Stimulated activated CD8-positive, alpha-beta memory T cell treated with anti-CD3 and anti-CD28 coated beads, Interleukin-2, amount 100 ng/mL, for 48 hours (primary cell): ENCODE measurements around the gene SAMD11.
"Not testable (repeated sequence)": the region's sequence is repeated elsewhere in the genome, so short reads cannot be mapped to it uniquely, and the experiment has no call there.

Experiments used
- DNase-seq, 2 donors: peaks; one replicate each; pipeline ENCODE4 v3.0.0-alpha.2; 2020; ENCODE audit warnings: low read depth in 2 of 2

SAMD11 gene

DNA sequence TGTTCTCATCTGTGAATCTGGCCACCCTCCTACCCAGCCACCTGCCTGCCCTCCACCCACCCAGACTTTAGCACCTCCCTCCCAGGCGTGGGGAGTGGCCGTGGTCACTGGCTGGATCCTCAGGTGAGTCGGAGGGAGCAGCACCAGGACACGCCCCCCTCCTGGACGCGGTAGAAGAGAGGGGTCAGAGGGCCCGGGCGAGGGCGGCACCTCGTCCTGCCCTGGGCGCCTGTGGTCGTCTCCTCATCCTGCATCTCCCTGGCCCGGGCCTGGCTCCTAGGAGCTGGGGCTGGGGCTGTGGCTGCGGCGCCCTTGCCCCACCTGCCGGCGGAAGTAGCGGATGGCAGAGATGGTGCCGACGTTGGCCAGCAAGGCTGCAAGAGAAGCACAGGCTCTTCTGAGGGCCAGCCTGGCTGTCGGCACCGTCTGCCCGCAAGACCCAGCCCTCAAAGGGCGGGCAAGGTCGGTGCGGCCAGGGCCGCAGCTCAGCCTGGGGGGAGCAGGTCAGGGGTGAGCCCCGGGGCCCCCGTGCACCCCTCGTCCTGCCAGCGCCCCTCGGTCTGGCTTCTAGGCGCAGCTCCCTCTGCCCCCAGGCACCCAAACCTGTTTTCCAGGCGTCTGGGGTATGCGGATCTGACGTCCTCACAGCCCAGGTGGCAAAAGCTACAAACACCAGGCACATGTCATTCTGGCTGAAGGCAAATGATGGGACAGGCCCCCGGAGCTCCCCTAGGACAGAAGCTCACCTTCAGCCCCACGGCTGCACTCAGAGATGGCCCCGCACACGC, 52.4 kb downstream of the SAMD11 start:
- DNase-seq, result peak; percentile 43 to 48

GRCh38 chr1:976791-977190, 53.1 kb downstream of the SAMD11 start:
- not testable (repeated sequence) for DNase-seq

GRCh38 chr1:978069-978834, 54.5 kb downstream of the SAMD11 start:
- DNase-seq, result no peak

DNA sequence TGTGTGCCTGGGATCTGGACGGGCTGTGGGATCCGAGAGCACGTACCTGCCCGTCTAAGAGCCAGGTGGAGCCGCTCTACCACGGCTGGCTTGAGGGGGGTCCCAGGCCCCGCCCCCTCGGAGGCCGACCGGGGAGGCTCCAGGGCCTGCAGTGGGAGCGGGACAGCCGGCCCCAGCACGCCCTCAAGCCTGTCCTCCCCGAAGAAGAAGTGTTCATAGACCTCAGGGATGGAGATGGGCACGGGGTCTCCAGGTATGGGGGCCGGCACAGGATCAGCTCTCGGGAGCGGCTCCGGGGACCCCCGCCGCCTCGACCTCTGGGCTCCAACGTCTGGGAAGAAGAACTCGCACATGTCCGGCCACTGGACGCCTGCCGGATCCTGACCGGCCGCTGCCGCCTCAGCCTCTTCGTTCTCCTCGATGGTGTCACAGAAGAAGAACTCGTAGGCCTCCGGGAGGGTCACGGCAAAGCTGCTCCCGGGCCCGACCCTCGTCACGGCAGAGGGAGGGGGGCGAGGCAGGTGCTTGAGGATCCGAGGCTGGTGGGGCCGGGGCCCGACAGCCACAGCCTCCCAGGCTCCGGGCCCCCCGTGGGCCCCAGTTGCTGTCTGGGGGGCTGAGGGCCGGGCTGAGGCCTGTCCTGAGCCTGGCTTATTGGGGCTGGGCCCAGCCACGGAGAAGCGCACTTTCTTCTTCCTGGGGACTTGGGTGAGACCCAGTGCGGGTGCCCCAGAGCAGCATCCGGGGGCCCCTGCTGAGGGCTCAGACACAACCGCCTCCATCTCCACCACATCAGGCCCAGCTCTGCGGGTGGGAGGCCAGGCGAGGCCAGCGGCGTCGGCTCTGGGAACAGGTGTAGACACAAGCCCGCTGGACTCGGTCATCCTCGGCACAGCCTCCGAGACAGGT, 55.4 kb downstream of the SAMD11 start:
- DNase-seq, result no peak

GRCh38 chr1:979744-980072, 56.0 kb downstream of the SAMD11 start:
- DNase-seq, result no peak

GRCh38 chr1:980137-980571, 56.4 kb downstream of the SAMD11 start:
- no peak for DNase-seq

GRCh38 chr1:980602-981395, 57.1 kb downstream of the SAMD11 start:
- DNase-seq, result no peak

- DNase-seq, result no peak
These were observed 57.8 kb downstream of the SAMD11 start for GRCh38 chr1:981491-981954.

DNA sequence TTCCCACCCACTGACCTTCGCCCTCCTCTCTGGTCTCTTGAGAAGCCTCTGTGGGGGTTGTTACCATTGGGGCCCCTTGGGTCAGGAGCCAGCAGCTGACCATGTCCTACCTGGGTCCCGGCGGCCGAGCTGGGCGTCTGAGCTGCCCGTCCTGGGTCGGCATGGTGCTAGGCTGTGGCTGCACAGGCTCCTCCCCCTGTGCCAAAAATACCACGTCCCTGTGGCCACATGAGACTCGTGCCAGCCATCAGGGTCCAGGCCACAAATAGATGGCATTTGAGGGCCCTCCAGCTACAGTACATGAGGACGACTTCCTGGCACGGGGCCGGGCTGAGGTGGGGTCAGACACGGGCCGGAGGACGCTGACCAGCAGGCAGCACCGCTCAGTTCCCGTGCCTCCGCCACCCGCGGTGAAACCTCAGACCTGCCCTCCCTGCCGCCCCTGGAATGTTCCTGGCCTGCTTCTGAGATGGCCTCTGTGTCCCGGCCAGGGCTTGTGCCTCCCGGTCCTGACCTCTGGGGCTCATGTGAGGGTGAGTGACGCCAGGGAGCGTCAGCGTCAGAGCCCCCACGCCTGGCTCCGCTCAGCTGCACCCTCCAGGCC, 58.3 kb downstream of the SAMD11 start, which contains the start of gene PERM1:
Gene PERM1, minus strand, starts transcription at position 139 of the 604 bp plus-strand sequence. CDS start 1,064 bp downstream, outside the sequence.
- no peak for DNase-seq

DNA sequence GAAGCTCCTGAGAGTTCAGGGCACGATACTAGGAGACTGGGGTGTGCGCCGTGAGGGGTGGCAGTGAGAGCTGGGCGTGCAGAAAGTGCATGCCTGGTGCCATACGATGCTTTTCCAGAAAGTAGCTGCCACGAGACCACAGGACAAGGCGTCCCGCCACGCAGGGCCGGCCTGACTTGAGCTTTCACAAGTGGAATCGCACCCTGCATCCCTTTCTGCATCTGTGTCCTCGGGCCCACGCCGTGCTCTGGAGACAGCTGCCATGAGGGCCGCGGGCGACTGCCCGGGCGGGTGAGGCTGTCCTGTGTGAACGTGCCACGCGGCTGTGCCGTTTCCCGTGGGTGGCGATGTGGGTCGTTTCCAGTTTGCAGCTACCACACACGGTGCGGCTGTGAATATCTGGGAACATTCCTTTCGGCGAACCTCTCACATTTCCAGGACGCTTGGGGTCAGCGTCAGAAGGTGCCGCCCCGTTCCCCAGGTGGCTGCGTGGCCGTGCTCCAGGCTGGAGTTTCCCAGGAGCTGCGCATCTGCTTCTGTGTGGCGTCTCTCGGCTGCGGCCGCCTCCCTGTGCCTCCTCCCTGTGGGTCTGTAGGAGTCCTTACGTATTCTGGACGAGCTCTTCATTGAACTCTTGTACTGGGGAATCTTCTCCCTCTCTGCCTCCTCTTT, 59.2 kb downstream of the SAMD11 start:
- no peak for DNase-seq

- peak; percentile 53 to 58 for DNase-seq
These were observed 60.2 kb downstream of the SAMD11 start for GRCh38 chr1:983798-984475.

- no peak for DNase-seq
These were observed 60.7 kb downstream of the SAMD11 start for GRCh38 chr1:984476-984814.

- DNase-seq, result no peak
These were observed 61.4 kb downstream of the SAMD11 start for GRCh38 chr1:985126-985525.

DNA sequence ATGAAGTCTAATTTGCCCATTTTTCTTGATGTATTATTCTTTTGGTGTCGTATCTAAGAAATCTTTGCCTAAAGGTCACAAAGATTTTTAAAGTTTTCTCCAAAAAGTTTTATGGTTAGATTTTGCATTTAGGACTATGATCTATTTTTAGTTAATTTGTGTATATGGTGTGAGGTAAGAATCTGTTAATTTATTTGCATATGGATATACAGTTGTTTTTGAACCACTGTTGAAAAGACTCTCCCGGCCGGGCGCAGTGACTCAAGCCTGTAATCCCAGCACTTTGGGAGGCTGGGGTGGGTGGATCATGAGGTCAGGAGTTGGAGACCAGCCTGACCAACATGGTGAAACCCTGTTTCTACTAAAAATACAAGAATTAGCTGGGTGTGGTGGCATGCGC, 64.3 kb downstream of the SAMD11 start:
- DNase-seq, result not testable (repeated sequence)

DNA sequence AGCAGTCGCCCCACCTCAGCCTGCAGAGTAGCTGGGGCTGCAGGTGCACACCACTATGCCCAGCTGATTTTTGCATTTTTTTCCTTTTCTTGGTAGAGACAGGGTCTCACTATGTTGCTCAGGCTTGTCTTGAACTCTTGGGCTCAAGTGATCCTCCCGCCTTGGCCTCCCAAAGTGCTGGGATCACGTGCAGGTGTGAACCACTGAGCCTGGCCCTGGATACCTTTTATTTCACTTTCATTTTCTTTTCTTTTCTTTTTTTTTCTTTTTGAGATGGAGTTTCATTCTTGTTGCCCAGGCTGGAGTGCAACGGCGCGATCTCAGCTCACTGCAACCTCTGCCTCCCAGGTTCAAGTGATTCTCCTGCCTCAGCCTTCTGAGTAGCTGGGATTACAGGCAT, 67.6 kb downstream of the SAMD11 start:
- not testable (repeated sequence) for DNase-seq

DNA sequence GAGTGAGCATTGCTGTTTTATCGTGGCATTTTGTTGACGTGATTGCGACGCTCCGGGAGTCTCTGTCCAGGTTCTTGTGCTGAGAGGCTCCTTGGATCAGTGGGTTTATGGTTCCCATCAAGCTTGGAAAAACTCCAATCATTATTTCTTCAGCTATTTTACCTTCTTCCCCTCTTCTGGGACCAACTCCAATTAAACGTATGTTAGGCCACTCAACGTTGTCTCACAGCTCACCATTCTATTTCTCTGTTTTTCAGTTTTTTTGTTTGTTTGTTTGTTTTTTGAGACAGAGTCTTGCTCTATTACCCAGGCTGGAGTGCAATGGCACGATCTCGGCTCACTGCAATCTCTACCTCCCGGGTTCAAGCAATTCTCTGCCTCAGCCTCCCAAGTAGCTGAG, 68.2 kb downstream of the SAMD11 start:
- no peak for DNase-seq

DNA sequence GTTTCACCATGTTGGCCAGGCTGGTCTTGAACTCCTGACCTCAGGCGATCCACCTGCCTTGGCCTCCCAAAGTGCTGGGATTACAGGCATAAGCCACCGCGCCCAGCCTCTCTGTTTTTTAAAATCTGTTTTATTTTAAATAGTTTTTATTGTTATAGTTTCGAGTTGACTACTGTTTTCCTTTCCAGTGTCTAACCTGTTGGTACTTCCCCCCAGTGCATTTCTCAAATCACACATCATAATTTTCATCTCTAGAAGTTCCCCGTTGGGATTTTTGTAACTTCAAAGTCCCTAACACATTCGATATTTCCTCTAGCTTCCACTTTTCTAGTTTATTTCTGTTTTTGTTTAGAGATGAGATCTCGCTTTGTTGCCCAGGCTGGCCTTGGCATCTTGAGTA, 68.6 kb downstream of the SAMD11 start:
- DNase-seq, result no peak

- DNase-seq, result no peak
These were observed 69.8 kb downstream of the SAMD11 start for GRCh38 chr1:993379-993995.
